A549 (cell line): Measurements from ENCODE around the gene EPB41L1.

Experiments used
- HOXA7 ChIP-seq: fragments of 250-450 bp; sonication (Bioruptor Pico); IDR thresholded peaks from 2 replicates; pipeline ENCODE4 v1.5.0; 2020; ENCODE audit warnings: mild to moderate bottlenecking, moderate library complexity
- JUN ChIP-seq, 2 experiments: fragments of >200 bp; sonication (Bioruptor Twin); formaldehyde crosslinking; IDR thresholded peaks; 2 replicates in 1 of 2; 3 replicates in 1 of 2; pipeline ENCODE4 v1.6.1; 2016 to 2017
- KDM1A ChIP-seq: fragments of 200-600 bp; sonication (generic); IDR thresholded peaks from 2 replicates; pipeline ENCODE4 v1.6.1; 2016; ENCODE audit warnings: low read depth, mild to moderate bottlenecking
- POLR2A ChIP-seq: IDR thresholded peaks from 2 replicates; pipeline ENCODE4 v1.6.1; 2012; ENCODE audit warnings: mild to moderate bottlenecking, low read length
- RCOR1 ChIP-seq: fragments of 150-350 bp; IDR thresholded peaks from 2 replicates; pipeline ENCODE4 v1.6.1; 2014; ENCODE audit warnings: antibody characterized with exemption, low read length, low read depth
- ZNF302 ChIP-seq: fragments of 250-450 bp; sonication (Bioruptor Pico); IDR thresholded peaks from 2 replicates; pipeline ENCODE4 v1.9.0; 2021; ENCODE audit warnings: inconsistent platforms, mild to moderate bottlenecking, moderate library complexity
- TF ChIP-seq, protein P1 (sequence below): fragments of >200 bp; sonication (Bioruptor Twin); formaldehyde crosslinking; IDR thresholded peaks from 3 replicates; pipeline ENCODE4 v1.5.1; 2016
- TF ChIP-seq, protein P2 (sequence below): fragments of 250-450 bp; sonication (Bioruptor Pico); IDR thresholded peaks from 2 replicates; pipeline ENCODE4 v1.5.0; 2021; ENCODE audit warnings: mild to moderate bottlenecking, moderate library complexity, borderline replicate concordance
- TF ChIP-seq, protein P3 (sequence below): fragments of 200-600 bp; sonication (generic); IDR thresholded peaks from 2 replicates; pipeline ENCODE4 v1.6.1; 2016; ENCODE audit warnings: antibody characterized with exemption, mild to moderate bottlenecking, moderate library complexity
- TF ChIP-seq, protein P4 (sequence below): IDR thresholded peaks from 2 replicates; pipeline ENCODE4 v1.6.1; 2012
- TF ChIP-seq, protein P5 (sequence below): fragments of 150-350 bp; IDR thresholded peaks from 2 replicates; pipeline ENCODE4 v1.6.1; 2014; ENCODE audit warnings: low read depth, mild to moderate bottlenecking, low read length
- TF ChIP-seq, protein P6 (sequence below): fragments of 450-650 bp; IDR thresholded peaks from 2 replicates; pipeline ENCODE4 v1.6.1; 2014; ENCODE audit warnings: antibody characterized with exemption

DNA sequence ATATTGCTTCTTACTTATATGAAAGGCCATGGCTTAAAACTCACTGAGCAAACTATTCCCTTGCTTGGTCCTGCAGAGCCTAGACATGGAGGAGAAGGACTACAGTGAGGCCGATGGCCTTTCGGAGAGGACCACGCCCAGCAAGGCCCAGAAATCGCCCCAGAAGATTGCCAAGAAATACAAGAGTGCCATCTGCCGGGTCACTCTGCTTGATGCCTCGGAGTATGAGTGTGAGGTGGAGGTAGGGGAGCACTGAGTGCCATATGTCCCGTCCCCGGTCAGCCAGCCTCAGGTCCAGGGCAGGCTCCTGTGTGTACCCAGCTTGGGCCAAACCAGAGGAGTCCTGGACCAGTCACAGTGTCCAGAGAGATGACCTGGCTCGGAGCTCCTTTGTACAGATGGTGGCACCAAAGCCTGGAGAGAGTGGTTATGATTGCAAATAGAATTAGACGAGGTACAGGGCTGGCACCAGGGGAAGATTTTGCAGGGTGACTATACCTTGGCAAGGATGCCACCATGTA, 21.0 kb downstream of the EPB41L1 start:
- TF ChIP-seq, protein P1, sequence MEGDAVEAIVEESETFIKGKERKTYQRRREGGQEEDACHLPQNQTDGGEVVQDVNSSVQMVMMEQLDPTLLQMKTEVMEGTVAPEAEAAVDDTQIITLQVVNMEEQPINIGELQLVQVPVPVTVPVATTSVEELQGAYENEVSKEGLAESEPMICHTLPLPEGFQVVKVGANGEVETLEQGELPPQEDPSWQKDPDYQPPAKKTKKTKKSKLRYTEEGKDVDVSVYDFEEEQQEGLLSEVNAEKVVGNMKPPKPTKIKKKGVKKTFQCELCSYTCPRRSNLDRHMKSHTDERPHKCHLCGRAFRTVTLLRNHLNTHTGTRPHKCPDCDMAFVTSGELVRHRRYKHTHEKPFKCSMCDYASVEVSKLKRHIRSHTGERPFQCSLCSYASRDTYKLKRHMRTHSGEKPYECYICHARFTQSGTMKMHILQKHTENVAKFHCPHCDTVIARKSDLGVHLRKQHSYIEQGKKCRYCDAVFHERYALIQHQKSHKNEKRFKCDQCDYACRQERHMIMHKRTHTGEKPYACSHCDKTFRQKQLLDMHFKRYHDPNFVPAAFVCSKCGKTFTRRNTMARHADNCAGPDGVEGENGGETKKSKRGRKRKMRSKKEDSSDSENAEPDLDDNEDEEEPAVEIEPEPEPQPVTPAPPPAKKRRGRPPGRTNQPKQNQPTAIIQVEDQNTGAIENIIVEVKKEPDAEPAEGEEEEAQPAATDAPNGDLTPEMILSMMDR = no peak
- TF ChIP-seq, protein P2, sequence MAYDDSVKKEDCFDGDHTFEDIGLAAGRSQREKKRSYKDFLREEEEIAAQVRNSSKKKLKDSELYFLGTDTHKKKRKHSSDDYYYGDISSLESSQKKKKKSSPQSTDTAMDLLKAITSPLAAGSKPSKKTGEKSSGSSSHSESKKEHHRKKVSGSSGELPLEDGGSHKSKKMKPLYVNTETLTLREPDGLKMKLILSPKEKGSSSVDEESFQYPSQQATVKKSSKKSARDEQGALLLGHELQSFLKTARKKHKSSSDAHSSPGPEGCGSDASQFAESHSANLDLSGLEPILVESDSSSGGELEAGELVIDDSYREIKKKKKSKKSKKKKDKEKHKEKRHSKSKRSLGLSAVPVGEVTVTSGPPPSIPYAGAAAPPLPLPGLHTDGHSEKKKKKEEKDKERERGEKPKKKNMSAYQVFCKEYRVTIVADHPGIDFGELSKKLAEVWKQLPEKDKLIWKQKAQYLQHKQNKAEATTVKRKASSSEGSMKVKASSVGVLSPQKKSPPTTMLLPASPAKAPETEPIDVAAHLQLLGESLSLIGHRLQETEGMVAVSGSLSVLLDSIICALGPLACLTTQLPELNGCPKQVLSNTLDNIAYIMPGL (CRISPR knock-in tag) = no peak
- TF ChIP-seq, protein P3, sequence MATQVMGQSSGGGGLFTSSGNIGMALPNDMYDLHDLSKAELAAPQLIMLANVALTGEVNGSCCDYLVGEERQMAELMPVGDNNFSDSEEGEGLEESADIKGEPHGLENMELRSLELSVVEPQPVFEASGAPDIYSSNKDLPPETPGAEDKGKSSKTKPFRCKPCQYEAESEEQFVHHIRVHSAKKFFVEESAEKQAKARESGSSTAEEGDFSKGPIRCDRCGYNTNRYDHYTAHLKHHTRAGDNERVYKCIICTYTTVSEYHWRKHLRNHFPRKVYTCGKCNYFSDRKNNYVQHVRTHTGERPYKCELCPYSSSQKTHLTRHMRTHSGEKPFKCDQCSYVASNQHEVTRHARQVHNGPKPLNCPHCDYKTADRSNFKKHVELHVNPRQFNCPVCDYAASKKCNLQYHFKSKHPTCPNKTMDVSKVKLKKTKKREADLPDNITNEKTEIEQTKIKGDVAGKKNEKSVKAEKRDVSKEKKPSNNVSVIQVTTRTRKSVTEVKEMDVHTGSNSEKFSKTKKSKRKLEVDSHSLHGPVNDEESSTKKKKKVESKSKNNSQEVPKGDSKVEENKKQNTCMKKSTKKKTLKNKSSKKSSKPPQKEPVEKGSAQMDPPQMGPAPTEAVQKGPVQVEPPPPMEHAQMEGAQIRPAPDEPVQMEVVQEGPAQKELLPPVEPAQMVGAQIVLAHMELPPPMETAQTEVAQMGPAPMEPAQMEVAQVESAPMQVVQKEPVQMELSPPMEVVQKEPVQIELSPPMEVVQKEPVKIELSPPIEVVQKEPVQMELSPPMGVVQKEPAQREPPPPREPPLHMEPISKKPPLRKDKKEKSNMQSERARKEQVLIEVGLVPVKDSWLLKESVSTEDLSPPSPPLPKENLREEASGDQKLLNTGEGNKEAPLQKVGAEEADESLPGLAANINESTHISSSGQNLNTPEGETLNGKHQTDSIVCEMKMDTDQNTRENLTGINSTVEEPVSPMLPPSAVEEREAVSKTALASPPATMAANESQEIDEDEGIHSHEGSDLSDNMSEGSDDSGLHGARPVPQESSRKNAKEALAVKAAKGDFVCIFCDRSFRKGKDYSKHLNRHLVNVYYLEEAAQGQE = no peak
- no peak for TF ChIP-seq ZNF302 (CRISPR knock-in tag)
- TF ChIP-seq, protein P4, sequence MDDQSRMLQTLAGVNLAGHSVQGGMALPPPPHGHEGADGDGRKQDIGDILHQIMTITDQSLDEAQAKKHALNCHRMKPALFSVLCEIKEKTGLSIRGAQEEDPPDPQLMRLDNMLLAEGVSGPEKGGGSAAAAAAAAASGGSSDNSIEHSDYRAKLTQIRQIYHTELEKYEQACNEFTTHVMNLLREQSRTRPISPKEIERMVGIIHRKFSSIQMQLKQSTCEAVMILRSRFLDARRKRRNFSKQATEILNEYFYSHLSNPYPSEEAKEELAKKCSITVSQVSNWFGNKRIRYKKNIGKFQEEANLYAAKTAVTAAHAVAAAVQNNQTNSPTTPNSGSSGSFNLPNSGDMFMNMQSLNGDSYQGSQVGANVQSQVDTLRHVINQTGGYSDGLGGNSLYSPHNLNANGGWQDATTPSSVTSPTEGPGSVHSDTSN = no peak
- TF ChIP-seq JUN (IDR thresholded peaks at IDR 0.05) = no peak
- TF ChIP-seq POLR2A = no peak
- TF ChIP-seq, protein P5, sequence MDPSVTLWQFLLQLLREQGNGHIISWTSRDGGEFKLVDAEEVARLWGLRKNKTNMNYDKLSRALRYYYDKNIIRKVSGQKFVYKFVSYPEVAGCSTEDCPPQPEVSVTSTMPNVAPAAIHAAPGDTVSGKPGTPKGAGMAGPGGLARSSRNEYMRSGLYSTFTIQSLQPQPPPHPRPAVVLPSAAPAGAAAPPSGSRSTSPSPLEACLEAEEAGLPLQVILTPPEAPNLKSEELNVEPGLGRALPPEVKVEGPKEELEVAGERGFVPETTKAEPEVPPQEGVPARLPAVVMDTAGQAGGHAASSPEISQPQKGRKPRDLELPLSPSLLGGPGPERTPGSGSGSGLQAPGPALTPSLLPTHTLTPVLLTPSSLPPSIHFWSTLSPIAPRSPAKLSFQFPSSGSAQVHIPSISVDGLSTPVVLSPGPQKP = no peak
- TF ChIP-seq, protein P6, sequence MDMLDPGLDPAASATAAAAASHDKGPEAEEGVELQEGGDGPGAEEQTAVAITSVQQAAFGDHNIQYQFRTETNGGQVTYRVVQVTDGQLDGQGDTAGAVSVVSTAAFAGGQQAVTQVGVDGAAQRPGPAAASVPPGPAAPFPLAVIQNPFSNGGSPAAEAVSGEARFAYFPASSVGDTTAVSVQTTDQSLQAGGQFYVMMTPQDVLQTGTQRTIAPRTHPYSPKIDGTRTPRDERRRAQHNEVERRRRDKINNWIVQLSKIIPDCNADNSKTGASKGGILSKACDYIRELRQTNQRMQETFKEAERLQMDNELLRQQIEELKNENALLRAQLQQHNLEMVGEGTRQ = no peak
- no peak for TF ChIP-seq RCOR1
- TF ChIP-seq KDM1A = no peak
- no peak for TF ChIP-seq HOXA7 (CRISPR knock-in tag)
